Osteoblast (primary cell): ENCODE results near the gene DCUN1D2. TPM values are rescaled to one million over a fixed set of nuclear protein-coding genes. Genes with fewer than 3 reads are reported as not detected.

Source experiments
- DNase-seq: peaks from one replicate; pipeline ENCODE4 v3.0.0; 2011; ENCODE audit warnings: low spot score, mixed read lengths; ENCODE audit not compliant: insufficient read length; ENCODE audit errors: missing footprints
- H2AFZ ChIP-seq: 2 replicates; pipeline ENCODE4 v1.6.0; 2011; ENCODE audit warnings: mild to moderate bottlenecking, low read length
- H3K27ac ChIP-seq: 2 replicates; pipeline ENCODE4 v1.5.1; 2011; ENCODE audit warnings: mild to moderate bottlenecking, low read depth, low read length, moderate library complexity
- H3K27me3 ChIP-seq: 2 replicates; pipeline ENCODE4 v1.6.0; 2012; ENCODE audit warnings: mild to moderate bottlenecking, control low read depth, inconsistent platforms, low read length, moderate library complexity; ENCODE audit not compliant: insufficient read depth
- H3K36me3 ChIP-seq: 2 replicates; pipeline ENCODE4 v1.5.1; 2011; ENCODE audit warnings: mild to moderate bottlenecking, low read length, control low read depth, moderate library complexity; ENCODE audit not compliant: insufficient read depth
- H3K4me1 ChIP-seq: 2 replicates; pipeline ENCODE4 v1.5.1; 2011; ENCODE audit warnings: mild to moderate bottlenecking, low read length, control low read depth, moderate library complexity; ENCODE audit not compliant: insufficient read depth
- H3K4me2 ChIP-seq: 2 replicates; pipeline ENCODE4 v1.6.0; 2011; ENCODE audit warnings: mild to moderate bottlenecking, low read length; ENCODE audit not compliant: insufficient read depth
- H3K4me3 ChIP-seq: fragments of 200-600 bp; sonication (generic); 3 replicates; pipeline ENCODE4 v1.5.1; 2012; ENCODE audit warnings: mild to moderate bottlenecking, low read length, inconsistent platforms; ENCODE audit not compliant: insufficient read depth
- H3K79me2 ChIP-seq: 2 replicates; pipeline ENCODE4 v1.6.0; 2012; ENCODE audit warnings: mild to moderate bottlenecking, low read length, control low read depth, inconsistent platforms; ENCODE audit not compliant: insufficient read depth
- H3K9me3 ChIP-seq: 2 replicates; pipeline ENCODE4 v1.5.1; 2011; ENCODE audit warnings: low read depth, low read length, control low read depth
- H4K20me1 ChIP-seq: 2 replicates; pipeline ENCODE4 v1.6.0; 2012; ENCODE audit warnings: mild to moderate bottlenecking, low read length, control low read depth; ENCODE audit not compliant: insufficient read depth
- CTCF ChIP-seq: IDR thresholded peaks from 2 replicates; pipeline ENCODE4 v1.5.1; 2011; ENCODE audit warnings: mild to moderate bottlenecking, low read depth, low read length, moderate library complexity; ENCODE audit errors: extremely low read depth
- total RNA-seq: library from RNA; depleted of rRNA; stranded (reverse); fragments of >200 nt; gene quantifications from 2 replicates; pipeline ENCODE4 v1.2.3, GENCODE V29; 2012

Gene DCUN1D2
- total RNA-seq, 1 donor: 14.8 TPM

GRCh38 chr13:113495494-113496210 lies 5.1 kb upstream of the DCUN1D2 start:
- Histone ChIP-seq H3K4me3 (no peak overlapping the region), H3K36me3 (peaks cover 66% of the 10 kb centered on the region), H2AFZ (no peak overlapping the region), H3K79me2 (peaks cover 82% of the 10 kb centered on the region), H3K27me3 (no peaks in the 10 kb centered on the region), H3K9me3 (no peaks in the 10 kb centered on the region), H3K4me1 (peaks cover 31% of the 10 kb centered on the region), H3K4me2 (no peak overlapping the region), H4K20me1 (peaks cover 27% of the 10 kb centered on the region), H3K27ac (peak overlapping the region; percentile 42)
- DNase-seq: no peak
- TF ChIP-seq CTCF: no peak

GRCh38 chr13:113493315-113493951 lies 2.9 kb upstream of the DCUN1D2 start:
- H3K27me3 ChIP-seq: no peaks in the 10 kb centered on the region
- H3K9me3 ChIP-seq: no peaks in the 10 kb centered on the region
- peak; percentile 96 for DNase-seq
- peaks cover 40% of the 10 kb centered on the region for H3K4me1 ChIP-seq
- H3K79me2 ChIP-seq: peaks cover 84% of the 10 kb centered on the region
- H3K4me2 ChIP-seq: peak overlapping the region; percentile 79
- peak overlapping the region; percentile 31 for H3K4me3 ChIP-seq
- TF ChIP-seq CTCF: no peak
- peaks cover 45% of the 10 kb centered on the region for H3K36me3 ChIP-seq
- peaks cover 39% of the 10 kb centered on the region for H4K20me1 ChIP-seq
- no peak overlapping the region for H2AFZ ChIP-seq
- peak overlapping the region; percentile 73 for H3K27ac ChIP-seq

GRCh38 chr13:113491982-113492381 lies 1.5 kb upstream of the DCUN1D2 start:
- peak overlapping the region; percentile 83 for H3K4me3 ChIP-seq

More at GRCh38 chr13:113491982-113492381, 1.5 kb upstream of the DCUN1D2 start:
- Histone ChIP-seq H3K27ac (peak overlapping the region; percentile 60), H3K36me3 (peaks cover 31% of the 10 kb centered on the region), H3K4me2 (peak overlapping the region; percentile 79), H3K4me1 (peaks cover 43% of the 10 kb centered on the region), H3K9me3 (no peaks in the 10 kb centered on the region), H4K20me1 (peaks cover 45% of the 10 kb centered on the region), H3K27me3 (no peaks in the 10 kb centered on the region), H2AFZ (no peak overlapping the region), H3K79me2 (peaks cover 84% of the 10 kb centered on the region)
- TF ChIP-seq CTCF: no peak
- DNase-seq: no peak
